A673 (cell line): Measurements from ENCODE around the gene ROBO4. TPM values are rescaled to one million over a fixed set of nuclear protein-coding genes. Genes with fewer than 3 reads are reported as not detected.

Experiments
- BruUV-seq: library from RNA; stranded (reverse); fragments of 400-500 nt; replicated peaks from 2 replicates; lab custom pipeline; 2021; lab: Mats Ljungman, UMichigan
- CTCF ChIA-PET: fragments of 300-600 bp; sonication (Branson Sonifier 250); formaldehyde crosslinking; loops from one replicate; lab custom pipeline; 2022; ENCODE audit warnings: antibody characterized with exemption; lab: Charles Lee
- POLR2A ChIA-PET: fragments of 300-600 bp; sonication (Branson Sonifier 250); formaldehyde crosslinking; loops from one replicate; lab custom pipeline; 2022; ENCODE audit warnings: antibody characterized with exemption; ENCODE audit not compliant: low non-redundant PET; lab: Charles Lee
- DNase-seq: peaks from one replicate; pipeline ENCODE4 v3.0.0-alpha.2; 2015; ENCODE audit warnings: low spot score
- H3K27ac ChIP-seq: fragments of 200-600 bp; sonication (generic); 2 replicates; pipeline ENCODE4 v1.5.1; 2016; ENCODE audit warnings: mixed run types, low read depth, mild to moderate bottlenecking, mixed read lengths, antibody characterized with exemption, low read length; ENCODE audit not compliant: poor library complexity, severe bottlenecking
- H3K27me3 ChIP-seq: fragments of 200-600 bp; sonication (generic); replicated peaks from 2 replicates; pipeline ENCODE4 v1.6.1; 2017; ENCODE audit warnings: mixed run types, low read depth, mild to moderate bottlenecking, mixed read lengths, antibody characterized with exemption, low read length; ENCODE audit not compliant: insufficient read depth, poor library complexity
- H3K36me3 ChIP-seq: fragments of 200-600 bp; sonication (generic); 2 replicates; pipeline ENCODE4 v1.6.1; 2016; ENCODE audit warnings: mixed run types, mild to moderate bottlenecking, mixed read lengths, antibody characterized with exemption, low read length; ENCODE audit not compliant: insufficient read depth, poor library complexity, severe bottlenecking
- H3K4me1 ChIP-seq: fragments of 200-600 bp; sonication (generic); 2 replicates; pipeline ENCODE4 v1.6.1; 2017; ENCODE audit warnings: mixed run types, mild to moderate bottlenecking, mixed read lengths, antibody characterized with exemption, low read length; ENCODE audit not compliant: insufficient read depth, poor library complexity, severe bottlenecking
- H3K4me3 ChIP-seq: fragments of 200-600 bp; sonication (generic); 2 replicates; pipeline ENCODE4 v1.5.1; 2016; ENCODE audit warnings: low read depth, mixed run types, mild to moderate bottlenecking, mixed read lengths, low read length; ENCODE audit not compliant: poor library complexity, severe bottlenecking
- H3K9me3 ChIP-seq: fragments of 200-600 bp; sonication (generic); 2 replicates; pipeline ENCODE4 v1.6.1; 2016; ENCODE audit warnings: mixed run types, low read depth, mild to moderate bottlenecking, mixed read lengths, antibody characterized with exemption, low read length; ENCODE audit not compliant: poor library complexity, severe bottlenecking
- CTCF ChIP-seq: fragments of 300-800, 200-600 bp; sonication (generic); conservative IDR thresholded peaks from 2 replicates; pipeline ENCODE4 v1.5.1; 2017; ENCODE audit warnings: low read depth, mild to moderate bottlenecking, antibody characterized with exemption, low read length, moderate library complexity, mixed read lengths
- EZH2 ChIP-seq: fragments of 200-600 bp; sonication (generic); IDR thresholded peaks from 2 replicates; pipeline ENCODE4 v1.6.1; 2017; ENCODE audit warnings: borderline replicate concordance, low read depth, mild to moderate bottlenecking, mixed read lengths, antibody characterized with exemption, low read length; ENCODE audit not compliant: poor library complexity, severe bottlenecking
- intact Hi-C: fragments of 100-400 bp; cut with micrococcal nuclease; formaldehyde crosslinking; loops from one replicate; pipeline ENCODE4 v1.10.0; 2022; ENCODE audit not compliant: unreplicated experiment
- total RNA-seq: library from RNA; stranded (reverse); gene quantifications from 2 replicates; pipeline ENCODE4 v1.2.3, GENCODE V29; 2021

The ROBO4 gene
- total RNA-seq, 1 experiment from 2014 or later = not detected

- CTCF ChIA-PET = no interaction called here
- POLR2A ChIA-PET = no interaction called here
- BruUV-seq = no TSS peak
- no peaks in the 10 kb centered on the region for H3K4me1 ChIP-seq
- intact Hi-C loops = no loop called here
- TF ChIP-seq CTCF = no peak
- DNase-seq = no peak
- peaks cover 23% of the 10 kb centered on the region for H3K27me3 ChIP-seq
- H3K36me3 ChIP-seq = no peaks in the 10 kb centered on the region
- no peak overlapping the region for H3K27ac ChIP-seq
- no peaks in the 10 kb centered on the region for H3K9me3 ChIP-seq
- no peak overlapping the region for H3K4me3 ChIP-seq
These were observed 40.6 kb upstream of the ROBO4 start for GRCh38 chr11:124938206-124938765.

- intact Hi-C loops = no loop called here
- Histone ChIP-seq H3K4me1 (no peaks in the 10 kb centered on the region), H3K27ac (no peak overlapping the region), H3K36me3 (no peaks in the 10 kb centered on the region), H3K27me3 (peaks cover 23% of the 10 kb centered on the region), H3K9me3 (no peaks in the 10 kb centered on the region), H3K4me3 (no peak overlapping the region)
- BruUV-seq = no TSS peak
- no peak for DNase-seq
- ChIA-PET CTCF (interaction anchor here (0.5 kb wide), 1 partner anchor 556 kb away, joined by 3 read pairs; no protein-coding TSS in a partner anchor), POLR2A (no interaction called here)
- TF ChIP-seq CTCF (no peak), EZH2 (no peak)
These were observed 39.8 kb upstream of the ROBO4 start for GRCh38 chr11:124937336-124937935.

GRCh38 chr11:124935548-124936514, 38.2 kb upstream of the ROBO4 start, which contains the start of gene HEPACAM:
HEPACAM (minus strand) TSS chr11:124936047; CDS start chr11:124936006, 41 bp downstream.
- no peaks in the 10 kb centered on the region for H3K36me3 ChIP-seq
- H3K4me1 ChIP-seq = no peaks in the 10 kb centered on the region
- H3K4me3 ChIP-seq = no peak within 1 kb of the TSS
- H3K9me3 ChIP-seq = no peaks in the 10 kb centered on the region
- H3K27ac ChIP-seq = no peak within 1 kb of the TSS
- ChIA-PET POLR2A (no interaction called here), CTCF (no interaction called here)
- DNase-seq = no peak
- intact Hi-C loops = no loop called here
- no TSS peak for BruUV-seq
- H3K27me3 ChIP-seq = peaks cover 23% of the 10 kb centered on the region
- TF ChIP-seq EZH2 (no peak), CTCF (no peak)
